HUES6 (cell line): Measurements from ENCODE around the gene KRT14.

ENCODE experiments used
- H3K27ac ChIP-seq: 2 replicates; pipeline ENCODE4 v1.7.0; 2013; ENCODE audit warnings: low read depth, mild to moderate bottlenecking, low read length, inconsistent platforms
- H3K27me3 ChIP-seq: 2 replicates; pipeline ENCODE4 v1.6.1; 2013; ENCODE audit warnings: low read length; ENCODE audit not compliant: control insufficient read depth, insufficient read depth
- H3K36me3 ChIP-seq: 2 replicates; pipeline ENCODE4 v1.6.1; 2013; ENCODE audit warnings: low read length; ENCODE audit not compliant: control insufficient read depth, insufficient read depth
- H3K4me1 ChIP-seq: 2 replicates; pipeline ENCODE4 v1.6.1; 2013; ENCODE audit warnings: low read length; ENCODE audit not compliant: control insufficient read depth, insufficient read depth
- H3K4me3 ChIP-seq: 2 replicates; pipeline ENCODE4 v1.5.1; 2013; ENCODE audit warnings: low read depth, low read length
- H3K9ac ChIP-seq: one replicate; pipeline ENCODE4 v1.6.1; 2013; ENCODE audit warnings: mild to moderate bottlenecking, low read length
- H3K9me3 ChIP-seq: 2 replicates; pipeline ENCODE4 v1.6.1; 2013; ENCODE audit warnings: low read depth, low read length; ENCODE audit not compliant: control insufficient read depth, insufficient read depth

The KRT14 gene

DNA sequence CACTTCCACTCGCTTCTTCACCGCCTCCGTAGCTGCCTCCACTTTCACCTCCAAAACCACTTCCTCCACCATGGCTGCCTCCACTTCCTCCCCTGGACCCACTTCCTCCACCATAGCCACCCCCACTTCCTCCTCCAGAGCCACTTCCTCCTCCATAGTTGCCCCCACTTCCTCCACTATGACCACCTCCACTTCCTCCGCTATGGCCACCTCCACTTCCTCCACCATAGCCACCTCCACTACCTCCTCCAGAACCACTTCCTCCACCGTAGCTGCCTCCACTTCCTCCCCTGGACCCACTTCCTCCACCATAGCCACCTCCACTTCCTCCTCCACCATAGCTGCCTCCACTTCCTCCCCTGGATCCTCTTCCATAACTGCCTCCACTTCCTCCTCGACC is 19.4 kb downstream of the KRT14 start:
- Histone ChIP-seq H3K9me3 (no peaks in the 10 kb centered on the region), H3K4me1 (peaks cover 5% of the 10 kb centered on the region; the same call in 1 of the 2 replicates), H3K36me3 (no peaks in the 10 kb centered on the region), H3K9ac (no peak overlapping the region), H3K4me3 (no peak overlapping the region), H3K27ac (no peak overlapping the region), H3K27me3 (peaks cover 9% of the 10 kb centered on the region; the same call in 1 of the 2 replicates)

- Histone ChIP-seq H3K27ac (no peak overlapping the region), H3K9me3 (no peaks in the 10 kb centered on the region), H3K36me3 (no peaks in the 10 kb centered on the region), H3K4me3 (no peak overlapping the region), H3K27me3 (peaks cover 9% of the 10 kb centered on the region; the same call in 1 of the 2 replicates), H3K4me1 (peaks cover 5% of the 10 kb centered on the region; the same call in 1 of the 2 replicates), H3K9ac (no peak overlapping the region)
Observed at GRCh38 chr17:41565338-41565737, 21.4 kb downstream of the KRT14 start.

DNA sequence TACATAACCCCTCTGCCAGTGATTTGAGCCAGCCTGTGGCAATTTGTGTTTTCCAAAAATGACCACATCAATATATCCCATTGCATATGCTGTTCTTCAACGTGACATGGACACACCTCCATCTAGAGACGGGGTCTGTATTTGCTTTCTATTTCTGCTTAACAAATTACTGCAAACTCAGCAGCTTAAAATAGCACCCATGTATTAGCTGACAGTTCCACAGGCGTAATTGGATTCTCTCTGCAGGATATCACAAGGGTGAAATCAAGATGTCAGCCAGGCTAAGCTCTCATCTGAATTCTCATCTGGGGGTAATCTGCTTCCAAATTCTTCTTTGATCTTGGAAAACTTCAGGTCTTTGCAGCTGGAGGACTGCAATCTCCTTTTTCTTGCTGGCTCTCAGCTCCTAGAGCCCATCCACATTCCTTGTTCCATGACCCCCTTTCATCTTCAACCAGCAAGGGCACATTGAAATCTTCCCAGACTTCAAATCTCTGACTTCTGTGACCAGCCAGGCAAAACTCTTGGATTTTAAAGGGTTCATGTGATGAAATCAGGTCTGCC is 23.0 kb downstream of the KRT14 start:
- no peak overlapping the region for H3K4me3 ChIP-seq
- H3K9ac ChIP-seq, result no peak overlapping the region
- H3K4me1 ChIP-seq, result peaks cover 5% of the 10 kb centered on the region; the same call in 1 of the 2 replicates
- H3K27me3 ChIP-seq, result 0 out of 2 replicates have a peak, but pooled peaks cover 5% of the 10 kb centered on the region
- no peaks in the 10 kb centered on the region for H3K36me3 ChIP-seq
- no peak overlapping the region for H3K27ac ChIP-seq
- H3K9me3 ChIP-seq, result no peaks in the 10 kb centered on the region

DNA sequence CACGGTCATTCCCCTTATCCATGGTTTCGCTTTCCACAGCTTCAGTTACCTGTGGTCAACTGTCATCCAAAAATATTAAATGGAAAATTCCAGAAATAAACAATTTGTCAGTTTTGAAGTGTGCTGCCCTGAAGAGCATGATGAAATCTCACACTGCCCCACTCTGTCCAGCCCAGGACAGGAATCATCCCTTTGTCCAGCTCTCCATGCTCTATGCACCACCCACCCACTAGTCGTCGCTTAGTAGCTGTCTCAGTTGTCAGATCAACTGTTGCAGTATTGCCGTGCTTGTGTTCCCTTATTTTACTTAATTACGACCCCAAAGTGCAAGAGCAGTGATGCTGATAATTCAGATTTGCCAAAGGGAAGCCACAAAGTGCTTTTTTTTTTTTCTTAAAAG is 25.1 kb downstream of the KRT14 start:
- Histone ChIP-seq H3K27me3 (no peaks in the 10 kb centered on the region), H3K4me1 (peaks cover 5% of the 10 kb centered on the region; the same call in 1 of the 2 replicates), H3K27ac (no peak overlapping the region)

DNA sequence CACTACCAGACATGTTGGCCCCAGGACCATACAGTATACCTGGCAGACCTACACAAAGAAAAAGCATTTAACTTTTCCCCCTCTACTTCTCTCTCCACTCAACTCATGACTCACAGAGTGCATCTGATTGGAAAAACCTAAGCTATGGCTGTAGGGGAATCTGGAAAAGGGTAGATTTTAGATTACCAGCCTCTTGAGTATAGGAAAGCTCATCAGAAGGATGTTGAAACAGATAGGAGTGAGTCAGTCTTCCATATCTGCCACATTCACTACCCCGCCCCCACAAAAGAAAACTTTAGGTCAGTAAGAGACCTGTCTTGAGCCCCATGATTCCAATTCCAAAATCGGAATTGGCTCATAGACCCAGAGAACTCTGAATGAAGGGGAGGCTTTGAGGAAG is 27.1 kb downstream of the KRT14 start:
- H3K27ac ChIP-seq, result no peak overlapping the region
- no peaks in the 10 kb centered on the region for H3K9me3 ChIP-seq
- H3K9ac ChIP-seq, result no peak overlapping the region
- H3K4me3 ChIP-seq, result no peak overlapping the region
- peaks cover 5% of the 10 kb centered on the region; the same call in 1 of the 2 replicates for H3K4me1 ChIP-seq
- no peaks in the 10 kb centered on the region for H3K27me3 ChIP-seq
- H3K36me3 ChIP-seq, result no peaks in the 10 kb centered on the region

More for the DNA sequence above, 25.1 kb downstream of the KRT14 start:
- Histone ChIP-seq H3K4me3 (no peak overlapping the region), H3K9me3 (no peaks in the 10 kb centered on the region), H3K9ac (no peak overlapping the region), H3K36me3 (no peaks in the 10 kb centered on the region)

GRCh38 chr17:41556931-41557330 is 29.8 kb downstream of the KRT14 start:
- H3K27me3 ChIP-seq, result no peaks in the 10 kb centered on the region
- no peak overlapping the region for H3K4me3 ChIP-seq
- H3K4me1 ChIP-seq, result no peaks in the 10 kb centered on the region
- H3K9ac ChIP-seq, result no peak overlapping the region
- H3K9me3 ChIP-seq, result no peaks in the 10 kb centered on the region
- H3K36me3 ChIP-seq, result no peaks in the 10 kb centered on the region
- no peak overlapping the region for H3K27ac ChIP-seq

GRCh38 chr17:41556306-41556705 is 30.4 kb downstream of the KRT14 start:
- Histone ChIP-seq H3K9ac (no peak overlapping the region), H3K36me3 (no peaks in the 10 kb centered on the region), H3K27ac (no peak overlapping the region), H3K9me3 (no peaks in the 10 kb centered on the region), H3K4me1 (no peaks in the 10 kb centered on the region), H3K27me3 (no peaks in the 10 kb centered on the region), H3K4me3 (no peak overlapping the region)

DNA sequence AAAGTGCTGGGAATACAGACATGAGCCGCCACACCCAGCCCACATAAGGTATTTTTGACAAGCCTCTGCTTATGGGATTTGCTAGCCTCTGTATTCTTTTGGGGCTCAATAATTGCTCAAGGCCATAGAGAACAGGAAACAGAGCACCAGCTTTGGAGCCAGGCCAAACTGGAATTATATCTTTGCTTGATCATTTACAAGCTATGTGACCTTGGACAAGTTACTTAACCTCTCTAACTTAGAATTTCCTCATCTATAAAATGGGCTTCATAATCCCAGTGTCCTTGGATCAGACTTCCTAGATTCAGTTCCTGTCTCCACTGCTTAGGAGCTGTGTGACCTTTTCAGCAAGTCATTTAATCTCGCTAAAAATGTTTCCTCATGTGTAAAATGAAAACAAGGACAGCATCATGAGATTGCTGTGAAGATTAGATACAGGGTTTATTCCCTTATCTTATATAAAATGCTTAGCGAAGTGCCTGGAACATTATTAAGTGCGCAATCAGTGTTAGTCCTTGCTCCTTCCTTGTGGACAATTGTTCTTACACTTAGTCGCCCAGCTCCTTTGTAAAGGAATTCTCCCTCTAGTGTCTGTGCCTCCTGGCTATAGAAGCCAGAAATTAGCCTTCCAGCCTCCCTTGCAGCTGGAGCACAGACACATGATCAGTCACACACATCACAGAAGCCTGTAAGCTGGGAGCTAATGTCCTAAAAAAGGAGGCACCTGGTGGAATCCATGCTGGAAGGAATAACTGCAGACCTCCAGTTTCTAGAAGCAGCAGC is 31.4 kb downstream of the KRT14 start:
- Histone ChIP-seq H3K36me3 (no peaks in the 10 kb centered on the region), H3K4me1 (no peaks in the 10 kb centered on the region), H3K27ac (no peak overlapping the region), H3K4me3 (no peak overlapping the region), H3K9me3 (no peaks in the 10 kb centered on the region), H3K27me3 (no peaks in the 10 kb centered on the region), H3K9ac (no peak overlapping the region)

DNA sequence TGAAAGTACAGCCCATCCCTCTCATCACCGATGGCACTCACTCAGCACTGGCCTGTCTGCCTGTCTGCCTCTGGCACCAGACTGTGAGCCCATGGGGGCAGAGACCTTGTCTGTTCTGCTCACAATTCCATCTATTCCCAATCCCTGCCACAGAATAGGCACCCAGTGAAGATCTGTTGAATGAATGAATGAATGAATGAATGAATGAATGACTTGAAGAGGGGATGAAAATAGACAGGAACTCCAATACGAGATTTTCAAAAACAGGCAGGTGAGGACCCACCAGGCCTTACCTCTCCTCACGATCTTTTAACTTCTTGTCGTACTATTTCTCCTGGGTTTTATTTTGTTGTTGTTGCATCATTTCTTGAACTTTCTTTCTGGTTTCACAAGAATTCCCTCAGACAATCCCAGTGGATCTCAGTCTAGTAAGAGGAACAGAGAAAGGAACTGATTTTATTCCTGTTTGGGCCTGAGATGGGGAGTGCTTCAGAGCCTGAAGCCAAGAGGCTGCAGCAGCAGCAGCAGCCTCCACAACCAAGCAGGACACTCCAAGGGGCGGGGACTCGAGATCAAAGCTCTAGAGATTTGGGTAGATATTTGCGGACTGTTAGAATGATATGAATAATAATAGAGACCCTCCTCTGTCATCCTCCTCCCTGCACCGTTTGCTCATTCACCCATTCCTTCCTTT is 32.6 kb downstream of the KRT14 start:
- peaks cover 4% of the 10 kb centered on the region; the same call in 1 of the 2 replicates for H3K4me1 ChIP-seq
- no peaks in the 10 kb centered on the region for H3K9me3 ChIP-seq
- no peak overlapping the region for H3K27ac ChIP-seq
- H3K27me3 ChIP-seq, result no peaks in the 10 kb centered on the region
- H3K36me3 ChIP-seq, result no peaks in the 10 kb centered on the region
- no peak overlapping the region for H3K4me3 ChIP-seq
- H3K9ac ChIP-seq, result no peak overlapping the region

DNA sequence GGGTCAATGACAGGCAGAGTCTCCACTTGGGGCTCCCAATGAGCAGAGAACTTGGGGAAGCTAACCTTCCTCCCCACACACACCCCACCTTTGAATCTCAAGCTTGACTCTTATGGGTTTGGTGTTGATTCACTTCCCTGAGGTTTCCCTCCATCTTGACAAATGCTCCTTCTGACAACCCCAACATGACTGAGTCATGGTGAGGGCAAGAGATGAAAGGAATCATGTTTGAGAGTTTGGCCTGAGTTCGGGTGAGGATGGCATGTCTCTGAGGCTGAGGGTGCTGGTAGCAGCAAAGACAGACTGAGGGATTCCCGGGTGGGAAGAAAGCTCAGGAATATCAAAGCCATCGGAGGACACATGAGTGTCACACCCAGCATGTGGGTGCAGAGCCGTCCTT is 33.5 kb downstream of the KRT14 start:
- Histone ChIP-seq H3K27ac (no peak overlapping the region), H3K9ac (no peak overlapping the region), H3K27me3 (no peaks in the 10 kb centered on the region), H3K9me3 (no peaks in the 10 kb centered on the region), H3K4me1 (peaks cover 10% of the 10 kb centered on the region), H3K4me3 (no peak overlapping the region), H3K36me3 (no peaks in the 10 kb centered on the region)

GRCh38 chr17:41552455-41552854 is 34.2 kb downstream of the KRT14 start:
- Histone ChIP-seq H3K4me3 (no peak overlapping the region), H3K27me3 (no peaks in the 10 kb centered on the region), H3K36me3 (no peaks in the 10 kb centered on the region), H3K9me3 (no peaks in the 10 kb centered on the region), H3K4me1 (peaks cover 17% of the 10 kb centered on the region), H3K27ac (no peak overlapping the region), H3K9ac (no peak overlapping the region)
